Ovary (tissue), 9 donors: ENCODE data around the gene PDZRN3. TPM values are rescaled to one million over a fixed set of nuclear protein-coding genes. Genes with fewer than 3 reads are reported as not detected.
A peak's percentile ranks its signal among the peaks of the same experiment; 100 is the strongest.

Experiments used
- DNase-seq, 5 donors: peaks; one replicate each; pipeline ENCODE4 v3.0.0-alpha.2; 2019 to 2020
- H3K27ac ChIP-seq, 2 donors: fragments of 200-600 bp; one replicate each; pipeline versions ENCODE4 v1.5.1 to v1.8.0; 2019 to 2022
- H3K27me3 ChIP-seq: fragments of 200-600 bp; one replicate; pipeline ENCODE4 v1.8.0; 2022
- H3K36me3 ChIP-seq: fragments of 200-600 bp; sonication (generic); one replicate; pipeline ENCODE4 v1.5.1; 2019
- H3K4me1 ChIP-seq: one replicate; pipeline ENCODE4 v1.8.1; 2013; ENCODE audit warnings: mild to moderate bottlenecking, moderate library complexity; ENCODE audit not compliant: insufficient read depth
- H3K4me3 ChIP-seq: fragments of 200-600 bp; sonication (generic); one replicate; pipeline ENCODE4 v1.5.1; 2017
- H3K9me3 ChIP-seq, 2 donors: fragments of 200-600 bp in 1 of 2; sonication (generic) in 1 of 2; one replicate each; pipeline versions ENCODE4 v1.5.1 to v1.8.1; 2013 to 2019; ENCODE audit warnings: mild to moderate bottlenecking in 1 of 2, moderate library complexity in 1 of 2
- EP300 ChIP-seq: sonication (generic); formaldehyde crosslinking; IDR thresholded peaks from one replicate; pipeline ENCODE4 v1.6.1; 2017; ENCODE audit warnings: antibody characterized with exemption
- POLR2A ChIP-seq: fragments of 450-650 bp; IDR thresholded peaks from one replicate; pipeline ENCODE4 v1.6.1; 2017; ENCODE audit warnings: antibody characterized with exemption, mild to moderate bottlenecking, moderate library complexity
- WGBS, 3 donors: extraction: QIAGEN DNeasy Blood & Tissue Kit in 1 of 3; methylation state at CpG; one replicate each; pipeline versions ENCODE4 v1.1.5 to v1.1.7; 2013 to 2017; 5-methylcytosine and 5-hydroxymethylcytosine counted together
- intact Hi-C, 4 donors: fragments of 100-400 bp; cut with DNase I; formaldehyde crosslinking; loops; one replicate each; pipeline versions ENCODE4 v1.11.0 to v1.15.1; 2022 to 2023
- polyA plus RNA-seq, 2 donors: library from polyadenylated mRNA; stranded (reverse); fragments of 200-250 nt in 1 of 2; fragments of 350-450 nt in 1 of 2; fragmentation: Illumina TruSeq in 1 of 2; extraction: RNeasy Lipid Tissue Mini Kit (QIAGEN cat#74804) in 1 of 2; gene quantifications; one replicate each; pipeline ENCODE4 v1.2.3, GENCODE V29; 2013 to 2014
- total RNA-seq, 7 donors: library from RNA; depleted of rRNA in 2 of 7; stranded (reverse); fragments of >200 nt in 2 of 7; fragmentation: NEBNext Ultra II Directional in 3 of 7; extraction: Animal tissue kit (Norgen Biotek cat#: 25700) in 3 of 7; gene quantifications; one replicate each; pipeline versions ENCODE4 v1.1.0 to v1.2.4, GENCODE V29; 2016 to 2023
- TF ChIP-seq, protein P1 (sequence below), 3 donors: fragments of 450-650 bp in 2 of 3; fragments of 200-600 bp in 1 of 3; IDR thresholded peaks; one replicate each; pipeline versions ENCODE4 v1.5.1 to v1.8.0; 2016 to 2022; ENCODE audit warnings: antibody characterized with exemption in 3 of 3, mild to moderate bottlenecking in 1 of 3
- donor health status: DM: no; HTN: no; CAD: no; lungs with moderate emphysema.
- donor health status: DM: no; HTN: no; CAD: no.
- donor health status: Bipolar disorder and iron deficiency.
- donor health status: DM: yes; HTN: yes; CAD: no.
- donor health status: DM: no; HTN: no; CAD: no.
- donor health status: DM: yes; HTN: yes; CAD: no.

PDZRN3 gene
- total and polyA plus RNA-seq, 9 donors, result 68.1 to 161 (median 102) TPM

DNA sequence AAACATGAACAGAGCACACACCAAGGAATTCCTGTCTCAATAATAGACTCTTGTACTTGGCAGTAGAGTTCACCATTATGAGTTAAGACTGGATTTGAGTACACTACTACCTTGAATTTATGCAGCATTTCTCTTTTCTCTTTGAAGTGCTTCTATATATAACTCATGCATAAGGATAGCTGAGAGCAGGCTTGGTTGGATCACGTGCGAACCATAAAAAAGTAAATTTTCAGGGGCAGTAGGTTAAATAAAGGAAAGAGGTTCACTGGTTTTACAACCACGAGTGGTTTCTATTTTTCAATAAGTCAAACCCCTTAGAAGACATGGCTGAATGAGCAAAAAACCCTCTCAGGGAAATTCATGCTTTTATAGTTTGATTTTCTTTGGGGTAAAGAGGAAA lies 28.6 kb upstream of the PDZRN3 start:
- WGBS, 3 donors, result 58 to 71% (median 63%) methylated on average over 3 of the region's 3 CpGs
- Histone ChIP-seq H3K36me3 (no peaks in the 10 kb centered on the region), H3K9me3 (no peaks in the 10 kb centered on the region), H3K27me3 (no peaks in the 10 kb centered on the region), H3K4me1 (peaks cover 5% of the 10 kb centered on the region), H3K4me3 (no peak overlapping the region), H3K27ac (no peak overlapping the region)
- intact Hi-C loops, result no loop called here
- no peak for DNase-seq
- TF ChIP-seq EP300, result no peak
- TF ChIP-seq, protein P1, sequence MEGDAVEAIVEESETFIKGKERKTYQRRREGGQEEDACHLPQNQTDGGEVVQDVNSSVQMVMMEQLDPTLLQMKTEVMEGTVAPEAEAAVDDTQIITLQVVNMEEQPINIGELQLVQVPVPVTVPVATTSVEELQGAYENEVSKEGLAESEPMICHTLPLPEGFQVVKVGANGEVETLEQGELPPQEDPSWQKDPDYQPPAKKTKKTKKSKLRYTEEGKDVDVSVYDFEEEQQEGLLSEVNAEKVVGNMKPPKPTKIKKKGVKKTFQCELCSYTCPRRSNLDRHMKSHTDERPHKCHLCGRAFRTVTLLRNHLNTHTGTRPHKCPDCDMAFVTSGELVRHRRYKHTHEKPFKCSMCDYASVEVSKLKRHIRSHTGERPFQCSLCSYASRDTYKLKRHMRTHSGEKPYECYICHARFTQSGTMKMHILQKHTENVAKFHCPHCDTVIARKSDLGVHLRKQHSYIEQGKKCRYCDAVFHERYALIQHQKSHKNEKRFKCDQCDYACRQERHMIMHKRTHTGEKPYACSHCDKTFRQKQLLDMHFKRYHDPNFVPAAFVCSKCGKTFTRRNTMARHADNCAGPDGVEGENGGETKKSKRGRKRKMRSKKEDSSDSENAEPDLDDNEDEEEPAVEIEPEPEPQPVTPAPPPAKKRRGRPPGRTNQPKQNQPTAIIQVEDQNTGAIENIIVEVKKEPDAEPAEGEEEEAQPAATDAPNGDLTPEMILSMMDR (IDR thresholded peaks at IDR 0.05), result no peak
- TF ChIP-seq POLR2A, result no peak

DNA sequence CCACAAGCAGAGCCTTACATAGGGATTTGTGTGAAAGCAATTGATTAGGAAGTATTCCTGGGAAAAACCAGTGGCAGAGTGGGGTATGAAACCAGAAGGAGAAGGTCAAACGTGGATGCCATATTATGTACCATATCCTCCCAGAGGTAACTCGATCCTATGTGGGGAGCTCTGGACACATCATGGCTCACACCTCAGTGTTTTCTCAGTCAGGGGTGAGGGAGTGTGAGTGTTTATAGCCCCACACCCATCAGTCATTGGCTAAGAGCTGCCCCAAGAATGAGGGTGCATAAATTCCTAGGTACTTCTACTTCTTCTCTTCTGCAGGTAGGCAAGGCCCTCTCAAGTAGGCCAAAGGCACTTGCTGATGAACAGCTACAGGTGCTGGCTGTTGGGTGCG lies 28.2 kb upstream of the PDZRN3 start:
- WGBS, 3 donors, result 82 to 87% (median 83%) methylated on average over 3 of the region's 3 CpGs
- H3K27ac ChIP-seq, result no peak overlapping the region
- intact Hi-C loops, result no loop called here

DNA sequence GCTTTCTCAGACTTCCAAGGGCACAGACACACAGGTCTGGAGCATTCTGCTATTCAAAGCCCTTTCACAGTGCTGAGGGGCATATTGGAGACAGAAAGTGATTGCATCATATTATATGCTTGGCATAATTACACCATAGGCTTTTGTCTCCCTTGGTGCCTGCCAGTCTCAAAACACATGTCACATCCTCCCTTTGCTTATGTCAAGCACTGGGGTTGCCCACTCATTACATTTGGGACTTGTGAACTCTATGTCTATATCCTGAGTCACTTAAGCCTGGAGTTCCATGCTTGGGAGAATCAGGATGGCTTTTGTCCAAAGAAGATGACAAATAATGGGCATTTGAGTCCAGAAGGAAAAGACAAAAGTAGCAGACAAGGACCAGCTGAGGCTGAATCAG lies 12.3 kb upstream of the PDZRN3 start:
- intact Hi-C loops, result no loop called here
- no peaks in the 10 kb centered on the region for H3K27me3 ChIP-seq
- no peak for DNase-seq

More for the DNA sequence above, 28.2 kb upstream of the PDZRN3 start:
- DNase-seq, result no peak
- no peak for TF ChIP-seq EP300
- no peak for TF ChIP-seq POLR2A
- TF ChIP-seq, protein P1 (IDR thresholded peaks at IDR 0.05), result no peak
- no peaks in the 10 kb centered on the region for H3K9me3 ChIP-seq
- no peak overlapping the region for H3K4me3 ChIP-seq
- no peaks in the 10 kb centered on the region for H3K27me3 ChIP-seq
- H3K36me3 ChIP-seq, result no peaks in the 10 kb centered on the region
- H3K4me1 ChIP-seq, result peaks cover 4% of the 10 kb centered on the region

DNA sequence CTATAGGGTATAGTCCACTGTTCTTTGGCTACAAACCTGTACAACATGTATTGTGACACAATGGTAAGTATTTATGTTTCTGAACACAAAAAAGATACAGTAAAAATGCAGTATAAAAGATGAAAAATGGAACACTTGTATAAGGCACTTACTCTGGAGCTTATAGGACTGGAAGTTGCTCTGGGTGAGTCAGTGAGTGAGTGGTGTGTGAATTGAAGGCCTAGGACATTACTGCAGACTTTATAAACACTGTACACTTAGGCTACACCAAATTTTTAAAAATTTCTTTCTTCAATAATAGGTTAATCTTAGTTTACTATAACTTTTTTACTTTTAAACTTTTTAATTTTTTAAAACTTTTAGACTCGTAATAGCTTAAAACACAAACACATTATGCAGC lies 10.5 kb upstream of the PDZRN3 start:
- TF ChIP-seq EP300 (no peak), POLR2A (no peak)
- TF ChIP-seq, protein P1 (IDR thresholded peaks at IDR 0.05), result no peak
- Histone ChIP-seq H3K27ac (no peak overlapping the region), H3K9me3 (no peaks in the 10 kb centered on the region), H3K4me1 (peaks cover 2% of the 10 kb centered on the region), H3K36me3 (no peaks in the 10 kb centered on the region), H3K27me3 (no peaks in the 10 kb centered on the region), H3K4me3 (no peak overlapping the region)
- 0 to 51% (median 0%) methylated on average over 1 of the region's 1 CpG for WGBS, 3 donors
- no peak for DNase-seq
- intact Hi-C loops, result no loop called here

More for the DNA sequence above, 12.3 kb upstream of the PDZRN3 start:
- Histone ChIP-seq H3K4me3 (no peak overlapping the region), H3K4me1 (peaks cover 2% of the 10 kb centered on the region), H3K27ac (peak overlapping the region in 1 of 2 donors; percentile 34), H3K36me3 (no peaks in the 10 kb centered on the region), H3K9me3 (no peaks in the 10 kb centered on the region)
- TF ChIP-seq EP300 (no peak), POLR2A (no peak)
- TF ChIP-seq, protein P1 (IDR thresholded peaks at IDR 0.05), result no peak
